GM18499 (cell line): ENCODE measurements around the gene ANKS6.
A peak's percentile ranks its signal among the peaks of the same experiment; 100 is the strongest.

ENCODE experiments used
- ATAC-seq: cut with Tn5 transposase; IDR thresholded peaks from one replicate; pipeline ENCODE4 v1.9.1; 2021; ENCODE audit warnings: moderate number of reproducible peaks; ENCODE audit not compliant: insufficient read depth, unreplicated experiment

Gene ANKS6

DNA sequence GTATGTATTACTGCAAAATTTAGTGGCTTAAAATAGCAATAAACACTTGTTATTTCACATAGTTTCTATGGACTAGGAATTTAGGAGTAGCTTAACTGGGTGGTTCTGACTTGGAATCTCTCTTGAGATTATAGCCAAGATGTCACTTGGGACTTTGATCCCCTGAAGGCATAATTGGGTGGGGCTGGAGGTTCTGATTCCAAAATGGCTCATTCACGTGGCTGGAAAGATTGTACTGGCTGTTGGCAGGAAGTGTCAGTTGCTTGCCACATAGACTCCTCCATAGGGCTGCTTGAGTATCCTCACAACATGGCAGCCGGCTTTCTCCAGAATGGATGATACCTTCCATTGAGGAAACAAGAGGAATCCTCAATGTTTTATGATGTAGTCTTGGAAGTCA lies 22.4 kb upstream of the ANKS6 start:
- no peak for ATAC-seq

DNA sequence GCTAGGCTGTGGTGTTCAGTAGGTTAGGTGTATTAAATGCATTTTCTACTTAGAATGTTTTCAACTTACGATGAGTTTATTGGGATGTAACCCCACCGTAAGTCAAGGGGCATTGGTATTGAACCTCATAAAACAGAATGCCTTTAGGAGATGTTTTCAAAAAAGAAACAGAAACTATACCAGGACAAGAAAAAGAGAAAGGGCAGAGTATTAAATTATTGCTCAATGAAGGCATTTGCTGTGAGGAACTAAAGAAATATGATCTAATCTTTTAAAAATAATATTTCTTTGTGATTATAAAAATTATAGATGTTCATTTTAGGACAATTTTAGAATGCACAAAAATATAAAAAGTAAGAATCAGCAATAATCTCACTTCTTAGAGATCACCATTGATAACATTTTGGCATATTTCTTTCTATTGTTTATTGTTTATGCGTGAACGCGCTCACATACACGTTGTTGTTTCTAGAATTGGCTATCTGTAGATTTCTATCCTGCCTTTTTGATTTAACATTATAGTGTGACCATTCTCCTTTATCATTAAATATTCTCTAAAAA lies 19.1 kb upstream of the ANKS6 start:
- no peak for ATAC-seq

DNA sequence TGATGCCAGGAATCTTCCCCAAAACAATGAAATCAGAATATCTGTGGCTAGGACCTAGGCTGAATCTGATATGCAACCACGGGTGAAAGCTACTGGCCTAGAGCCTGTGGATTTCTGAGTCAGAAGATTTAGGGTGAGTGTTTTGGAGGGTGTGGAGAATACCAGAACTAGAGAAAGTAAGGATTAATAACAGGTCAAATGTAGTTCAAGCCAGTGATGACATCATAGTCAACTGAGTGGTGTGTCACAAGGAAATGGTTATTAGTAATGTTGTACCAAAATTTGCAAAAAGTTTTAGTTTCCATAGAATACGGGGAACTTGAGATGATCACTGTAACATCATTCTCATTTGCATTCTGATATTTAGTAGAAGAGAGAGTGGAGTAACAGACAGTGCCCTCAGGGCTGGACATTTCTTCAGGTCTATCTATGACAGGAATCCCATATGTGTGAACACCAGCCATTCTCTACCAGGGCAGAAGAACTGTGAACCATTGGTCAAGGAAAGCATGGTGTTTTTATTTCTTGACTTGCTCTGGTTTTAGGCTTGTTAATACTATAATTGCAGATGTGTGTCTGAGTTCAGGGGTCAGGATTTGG lies 14.8 kb upstream of the ANKS6 start:
- ATAC-seq, result no peak

DNA sequence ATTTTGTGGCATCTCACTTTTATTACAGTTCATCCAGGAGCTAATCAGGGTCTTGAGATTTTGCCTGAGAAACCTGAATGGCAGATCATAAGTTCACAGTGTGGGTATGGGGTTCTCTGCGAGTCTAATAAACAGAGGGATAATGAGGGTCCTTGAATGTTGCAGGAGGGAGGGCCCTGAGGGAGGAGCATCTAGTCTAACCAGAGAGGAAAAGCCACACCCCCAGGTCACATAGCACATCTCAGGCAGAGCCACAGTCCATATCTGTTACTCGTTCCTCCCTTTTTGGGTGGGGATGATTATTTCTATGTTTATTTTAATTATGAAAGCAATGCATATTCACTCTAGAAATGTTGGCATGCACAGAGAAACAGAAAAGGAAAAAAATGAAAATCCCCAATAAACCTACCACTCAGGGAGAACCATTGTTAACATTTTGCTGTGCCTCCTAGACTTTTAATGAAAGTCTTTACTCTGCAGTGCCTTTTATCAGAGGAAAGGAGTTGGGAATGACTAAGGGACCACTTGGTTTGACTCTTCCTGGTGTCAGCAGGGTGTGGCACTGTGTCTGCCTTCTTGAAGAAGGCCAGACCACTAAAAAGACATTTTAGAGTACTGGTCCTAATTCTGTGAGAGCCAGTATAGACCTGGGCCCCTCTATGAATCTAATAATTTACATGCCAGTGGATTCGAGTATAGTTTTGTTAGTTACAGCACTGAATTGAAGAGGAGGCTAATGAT lies 13.9 kb upstream of the ANKS6 start:
- ATAC-seq, result no peak

DNA sequence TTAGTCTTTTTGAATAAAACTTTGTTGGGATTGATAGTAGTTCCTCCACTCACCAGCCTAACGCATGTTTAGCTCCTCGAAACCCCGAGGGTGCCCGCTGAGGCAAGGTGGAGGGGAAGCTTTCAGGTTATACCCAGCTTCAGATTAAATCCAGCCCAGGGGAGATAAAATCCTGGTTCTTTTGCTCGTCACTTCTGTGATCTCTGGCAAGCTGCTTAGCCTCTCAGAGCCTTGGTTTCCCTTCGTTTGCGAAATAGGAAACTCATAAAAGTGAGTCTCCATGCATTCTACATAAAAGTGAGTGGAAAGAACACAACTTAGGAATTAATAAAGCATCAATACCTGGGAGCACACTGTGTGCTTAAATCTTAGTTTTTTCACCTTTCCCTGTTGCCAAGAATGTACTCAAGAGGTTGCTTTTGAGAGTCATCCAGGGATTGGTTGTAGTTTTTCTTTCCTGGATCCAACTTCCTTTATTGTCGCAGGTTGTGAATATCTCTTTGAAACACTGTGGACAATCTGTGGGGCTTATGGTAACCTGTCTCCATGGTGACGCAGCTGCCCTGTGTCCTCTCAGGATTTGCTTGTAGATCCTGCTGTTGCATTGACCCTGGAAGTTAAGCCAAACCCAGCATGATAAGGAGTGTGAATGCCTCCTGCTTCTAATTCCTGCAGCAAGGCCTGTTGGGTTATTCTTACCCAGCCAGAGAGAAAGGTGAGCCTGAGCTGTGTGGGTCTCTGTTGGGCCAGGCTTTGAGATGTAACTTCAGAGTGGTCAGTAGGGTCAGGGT lies 13.2 kb upstream of the ANKS6 start:
- no peak for ATAC-seq

DNA sequence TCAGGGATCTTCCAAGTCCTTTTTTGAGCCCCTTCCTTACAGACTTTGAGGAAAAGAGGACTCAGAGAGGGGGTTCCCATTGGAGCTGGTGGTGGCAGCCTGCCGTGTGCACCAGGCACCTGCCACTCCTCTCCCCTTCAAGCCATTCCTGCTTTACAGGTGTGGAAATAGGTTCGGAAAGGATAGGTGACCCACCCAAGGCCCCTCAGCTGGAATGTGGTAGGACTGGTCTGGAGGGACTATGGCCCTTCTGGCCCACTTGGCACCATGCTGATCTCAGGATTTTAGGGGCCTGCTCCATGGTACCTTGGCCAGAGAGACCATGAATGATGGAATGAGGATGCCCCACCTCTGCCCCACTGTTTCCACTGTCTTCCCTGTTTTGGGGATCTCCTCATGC lies 12.5 kb upstream of the ANKS6 start:
- no peak for ATAC-seq

DNA sequence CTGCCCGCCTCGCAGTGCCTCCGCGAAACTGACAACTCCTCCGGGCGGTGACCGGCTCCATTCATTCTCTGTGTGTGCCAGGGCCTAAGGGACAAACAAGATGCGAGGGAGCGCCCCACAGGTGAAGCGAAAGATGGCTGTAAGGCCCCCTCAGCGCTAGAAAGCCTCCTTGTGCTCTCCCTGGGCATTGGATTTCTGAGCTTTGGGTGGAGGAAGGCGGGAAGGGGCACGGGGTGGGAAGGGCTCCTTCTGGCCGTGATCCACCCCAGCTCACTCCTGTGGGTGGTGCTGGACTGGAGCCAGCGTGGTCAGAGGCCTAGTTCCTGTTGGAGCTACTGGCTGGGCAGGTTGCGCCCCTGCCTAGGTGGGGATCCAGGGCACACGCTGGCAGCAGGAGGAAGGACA lies 12.1 kb upstream of the ANKS6 start:
- ATAC-seq, result no peak

DNA sequence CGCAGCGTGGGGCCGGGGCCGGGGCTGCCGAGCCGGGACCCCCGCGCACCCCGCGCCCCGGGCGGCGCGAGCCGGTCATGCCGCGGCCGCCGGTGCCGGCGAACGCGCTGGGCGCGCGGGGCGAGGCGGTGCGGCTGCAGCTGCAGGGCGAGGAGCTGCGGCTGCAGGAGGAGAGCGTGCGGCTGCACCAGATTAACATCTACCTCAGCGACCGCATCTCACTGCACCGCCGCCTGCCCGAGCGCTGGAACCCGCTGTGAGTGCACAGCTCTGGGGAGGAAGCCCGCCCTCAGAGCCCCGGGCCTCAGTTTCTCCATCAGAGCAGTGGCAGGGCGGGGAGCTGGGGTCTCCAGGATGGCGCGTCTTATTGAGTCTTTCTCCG lies 11.4 kb upstream of the ANKS6 start:
- ATAC-seq, result no peak

DNA sequence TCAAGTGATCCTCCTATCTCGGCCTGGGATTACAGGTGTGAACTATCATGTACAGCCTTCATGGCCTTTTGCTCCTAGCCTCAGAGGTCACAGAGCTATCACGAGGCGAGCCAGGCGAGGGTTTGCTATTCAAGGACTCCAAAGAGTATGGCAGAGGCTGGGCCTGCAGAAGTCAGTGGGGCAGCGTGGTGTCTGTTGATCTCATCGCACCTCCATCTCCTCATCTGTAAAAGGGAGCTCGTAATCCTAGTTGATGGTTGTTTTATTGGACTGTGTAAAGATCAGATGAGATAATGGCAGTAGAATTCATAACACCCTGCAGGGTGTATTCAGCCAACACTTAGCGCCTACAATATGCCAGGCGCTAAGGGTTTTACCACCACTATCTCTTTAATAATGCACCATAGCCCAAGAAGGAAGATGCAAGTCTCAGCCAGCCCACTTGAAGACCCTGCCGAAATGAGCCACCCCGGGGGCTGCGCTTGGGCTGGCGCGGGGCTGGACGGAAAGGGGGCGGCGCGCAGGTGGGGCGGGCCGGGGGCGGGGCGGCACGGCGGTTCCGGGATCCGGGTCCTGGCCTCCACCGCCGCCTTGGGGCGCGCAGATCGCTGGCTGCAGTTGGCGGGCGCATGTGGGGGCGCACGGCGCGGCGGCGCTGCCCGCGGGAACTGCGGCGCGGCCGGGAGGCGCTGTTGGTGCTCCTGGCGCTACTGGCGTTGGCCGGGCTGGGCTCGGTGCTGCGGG lies 10.9 kb upstream of the ANKS6 start, which contains the start of gene GALNT12:
TSS of gene GALNT12 (plus strand) at position 601 of the 744 bp plus-strand sequence. CDS start at position 630, 29 bp downstream.
- no peak for ATAC-seq

DNA sequence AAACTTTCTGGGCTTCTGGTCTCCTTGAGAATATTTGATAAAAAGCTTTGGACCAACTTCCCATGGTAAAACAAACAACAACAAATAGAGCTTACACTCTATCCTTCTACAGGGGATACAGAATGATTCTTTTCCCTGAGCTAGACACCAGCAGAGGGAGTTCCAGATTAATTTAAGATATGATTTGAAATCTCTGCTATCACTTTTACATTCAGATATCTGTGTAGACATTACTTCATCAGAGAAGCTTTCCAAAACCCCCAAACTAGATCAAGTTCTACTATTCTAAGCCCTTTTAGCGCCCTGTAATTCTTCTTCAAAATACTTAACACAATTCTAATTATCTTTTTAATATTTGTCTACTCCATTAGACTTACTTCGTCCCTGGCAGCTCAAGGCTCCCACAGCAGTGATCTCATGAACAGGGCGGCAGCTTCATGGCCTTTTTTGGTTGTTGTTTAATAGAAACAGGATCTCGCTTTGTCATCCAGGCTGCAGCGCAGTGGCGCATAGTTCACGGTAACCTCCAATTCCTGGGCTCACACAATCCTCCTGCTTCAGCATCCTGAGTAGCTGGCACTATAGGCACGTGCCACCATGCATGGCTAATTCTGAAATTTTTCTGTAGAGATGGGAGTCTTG lies 10.2 kb upstream of the ANKS6 start:
- no peak for ATAC-seq

DNA sequence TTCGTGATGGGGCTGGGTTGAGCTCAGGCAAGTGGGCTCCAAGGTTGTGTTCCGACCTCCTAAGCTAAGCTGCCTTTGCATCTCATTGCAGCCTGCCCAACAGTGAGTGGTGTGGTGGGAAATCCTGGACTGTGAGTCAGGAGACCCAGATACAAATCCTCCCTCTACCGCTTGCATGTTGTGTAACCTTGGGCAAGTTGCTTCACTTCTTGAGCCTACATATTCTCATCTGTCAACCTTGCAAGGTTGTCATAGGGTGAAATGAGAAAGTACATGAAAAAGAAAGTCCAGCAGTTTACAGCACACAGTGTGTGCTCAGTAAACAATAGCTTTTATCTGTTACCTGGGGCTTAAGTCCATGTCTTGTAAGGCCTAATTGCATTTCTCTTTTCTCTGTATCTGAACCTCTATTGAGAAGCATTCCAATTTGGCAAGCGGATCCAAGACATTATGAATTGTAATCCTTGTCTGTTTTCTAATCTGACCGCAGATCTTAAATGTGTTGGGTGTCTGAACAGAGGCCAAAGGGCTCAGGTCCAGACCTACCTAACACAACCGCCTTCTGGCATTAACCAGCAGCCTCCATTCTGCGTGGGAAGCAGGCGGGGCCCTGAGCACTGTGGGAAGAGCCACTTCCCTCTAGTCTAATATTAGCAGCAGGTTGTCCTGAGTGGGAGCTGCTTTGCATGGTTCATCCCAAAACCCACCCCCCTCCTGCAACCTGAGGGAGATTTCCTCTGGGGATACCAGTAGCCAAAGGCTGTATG lies 9.3 kb upstream of the ANKS6 start:
- no peak for ATAC-seq

DNA sequence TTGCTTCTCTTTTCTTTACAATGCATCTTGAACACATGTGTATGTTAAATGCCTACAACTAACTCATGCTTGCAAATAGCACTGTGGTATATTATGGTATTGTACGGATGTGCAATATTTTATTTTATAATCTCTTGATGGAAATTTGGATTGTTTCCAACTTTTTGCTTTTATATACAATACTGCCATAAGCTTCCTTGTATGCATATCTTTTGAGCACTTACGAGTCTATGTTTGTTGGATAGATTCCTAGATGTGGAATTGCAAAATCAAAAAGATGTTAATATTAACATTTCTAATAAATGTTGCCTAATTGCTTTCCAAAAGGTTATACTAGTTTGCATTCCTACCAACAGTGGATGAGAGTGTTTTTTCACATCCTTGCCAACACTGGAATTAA lies 7.7 kb upstream of the ANKS6 start:
- no peak for ATAC-seq

DNA sequence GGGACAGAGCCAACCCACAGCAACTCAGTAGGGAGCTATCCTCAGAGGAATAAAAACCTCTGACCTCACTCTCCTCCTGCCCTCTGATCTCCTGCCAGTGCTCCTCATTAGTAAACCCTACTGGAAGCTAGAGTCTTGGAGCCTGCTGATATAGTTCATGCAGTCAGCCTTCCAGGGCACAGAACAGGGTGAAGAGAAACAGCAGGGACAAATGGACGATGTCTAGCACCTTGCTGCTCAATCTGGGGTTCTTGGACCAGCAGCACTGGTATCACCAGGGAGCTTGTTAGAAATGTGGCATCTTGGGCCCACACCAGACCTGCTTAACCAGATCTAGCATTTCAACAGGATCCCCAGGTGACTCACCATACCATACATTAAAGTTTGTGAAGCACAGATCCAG lies 5.6 kb upstream of the ANKS6 start:
- no peak for ATAC-seq

DNA sequence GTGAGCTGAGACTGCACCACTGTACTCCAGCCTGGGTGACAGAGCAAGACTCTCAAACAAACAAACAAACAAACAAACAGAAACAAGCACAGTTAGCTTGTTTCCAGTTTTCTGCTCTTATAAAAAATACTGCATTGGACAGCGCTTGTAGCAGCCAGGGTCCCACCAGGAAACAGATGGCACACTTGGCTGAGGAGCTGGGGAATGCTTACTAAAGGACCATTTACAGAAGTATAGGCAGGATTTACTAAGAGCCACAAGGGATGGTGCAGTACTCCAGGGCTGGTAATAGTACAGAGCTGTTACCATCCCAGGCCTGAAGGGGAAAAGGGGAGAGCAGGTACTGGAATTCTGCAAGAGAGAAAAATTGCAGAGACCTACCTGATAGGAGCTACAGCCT lies 5.2 kb upstream of the ANKS6 start:
- ATAC-seq, result no peak

DNA sequence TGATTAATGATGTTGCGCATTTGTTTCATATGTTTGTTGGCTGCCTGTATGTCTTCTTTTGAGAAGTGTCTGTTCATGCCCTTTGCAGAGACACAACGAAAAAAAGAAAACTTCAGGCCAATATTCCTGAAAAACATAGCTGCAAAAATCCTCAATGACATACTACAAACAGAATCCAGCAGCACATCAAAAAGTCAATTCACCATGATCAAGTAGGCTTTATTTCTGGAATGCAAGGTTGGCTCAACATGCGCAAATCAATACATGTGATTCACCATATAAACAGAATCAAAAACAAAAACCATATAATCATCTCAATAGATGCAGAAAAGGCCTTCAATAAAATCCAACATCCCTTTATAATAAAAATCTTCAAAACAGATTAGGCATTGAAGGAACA lies 1.9 kb upstream of the ANKS6 start:
- ATAC-seq, result no peak

DNA sequence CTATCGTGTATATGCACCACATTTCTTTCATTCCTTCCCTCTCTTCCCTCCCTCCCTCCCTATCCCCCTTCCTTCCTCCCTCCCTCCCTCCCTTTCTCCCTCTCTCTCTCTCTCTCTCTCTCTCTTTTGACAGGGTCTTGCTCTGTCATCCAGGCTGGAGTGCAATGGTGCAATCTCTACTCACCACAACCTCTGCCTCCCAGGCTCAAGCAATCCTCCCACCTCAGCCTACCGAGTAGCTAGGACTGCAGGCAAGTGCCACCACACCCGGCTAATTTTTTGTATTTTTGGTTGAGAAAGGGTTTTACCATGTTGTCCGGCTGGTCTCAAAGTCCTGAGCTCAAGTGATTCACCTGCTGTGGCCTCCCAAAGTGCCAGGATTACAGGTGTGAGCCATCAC lies 1.1 kb upstream of the ANKS6 start:
- ATAC-seq, result no peak

DNA sequence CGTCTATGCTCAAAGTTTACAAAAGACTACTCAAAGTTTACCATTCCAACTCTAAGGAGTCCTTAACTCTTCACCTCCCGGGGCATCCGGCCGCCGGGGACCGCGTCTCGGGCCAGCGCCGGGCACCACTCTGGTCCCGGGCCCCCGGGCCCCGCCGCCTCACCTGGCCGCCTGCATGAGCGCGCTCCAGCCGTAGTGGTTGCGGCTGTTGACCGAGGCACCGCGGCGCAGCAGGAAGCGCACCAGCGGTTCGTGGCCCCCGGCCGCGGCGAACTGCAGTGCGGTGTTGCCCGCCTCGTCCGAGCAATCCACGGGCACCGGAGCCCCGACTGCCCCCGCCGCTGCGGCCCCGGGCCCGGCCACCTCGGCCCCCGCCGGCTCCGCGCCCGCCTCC lies 388 bp downstream of the ANKS6 start:
- peak; percentile 16 for ATAC-seq

DNA sequence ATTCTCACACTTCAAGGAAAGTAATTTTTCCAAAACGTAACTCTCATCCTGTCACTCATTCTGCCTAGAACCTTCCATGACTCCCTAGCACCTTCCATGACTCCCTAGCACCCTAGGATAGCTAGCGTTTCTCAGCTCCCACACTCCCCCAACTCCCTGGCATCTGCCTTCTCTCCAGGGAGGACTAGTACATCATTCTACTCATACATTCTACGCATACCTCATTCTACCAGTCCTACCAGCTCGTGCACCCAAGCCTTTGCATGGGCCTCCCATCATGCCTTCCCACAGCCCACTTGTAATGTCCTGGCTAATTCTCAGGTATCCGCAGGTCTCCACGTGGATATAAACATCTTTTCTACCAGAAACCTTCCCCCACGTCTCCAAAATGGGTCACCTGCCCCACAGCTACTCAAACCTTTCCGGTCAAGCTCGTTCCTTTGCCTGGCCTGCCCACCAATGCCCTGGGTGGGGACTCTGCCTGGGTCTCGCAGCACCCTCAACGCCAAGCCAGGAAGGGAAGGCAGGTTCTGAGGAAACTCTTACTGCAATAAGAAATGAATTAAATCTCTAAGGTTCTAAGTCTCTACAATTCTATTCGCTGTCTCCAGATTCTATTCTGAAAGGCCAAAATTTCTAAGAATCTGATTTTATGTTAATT lies 930 bp downstream of the ANKS6 start:
- ATAC-seq, result no peak

DNA sequence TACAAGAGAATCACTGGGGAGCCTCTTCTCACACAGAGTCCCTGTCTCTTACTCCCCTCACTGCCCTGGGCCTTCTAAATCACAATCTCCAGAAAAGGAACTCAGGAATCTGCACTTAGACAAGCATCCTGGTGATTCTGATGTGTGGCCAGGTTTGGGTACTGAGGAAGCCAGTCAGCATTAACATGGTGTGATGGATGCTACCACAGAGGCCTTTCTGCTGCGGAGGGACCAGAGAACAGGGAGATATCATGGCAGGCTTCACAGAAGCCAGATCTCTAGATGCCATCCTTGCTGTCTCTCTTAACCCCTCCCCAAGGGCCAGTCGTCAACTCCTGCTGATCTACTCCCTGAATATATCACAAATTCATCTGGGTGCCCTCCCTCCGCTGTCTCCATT lies 1.6 kb downstream of the ANKS6 start:
- no peak for ATAC-seq
